Ecto neural progenitor cell (in vitro differentiated cells): Measurements from ENCODE around the gene HAPLN2.

Experiments
- DNase-seq: peaks from one replicate; pipeline ENCODE4 v3.0.0-alpha.2; 2018; ENCODE audit warnings: low spot score

Gene HAPLN2

GRCh38 chr1:156645056-156645455 lies 25.8 kb downstream of the HAPLN2 start:
- no peak for DNase-seq

- no peak for DNase-seq
Measured at GRCh38 chr1:156645666-156646065, 26.5 kb downstream of the HAPLN2 start.

GRCh38 chr1:156646738-156647211 lies 27.6 kb downstream of the HAPLN2 start:
- no peak for DNase-seq

GRCh38 chr1:156647351-156647750 lies 28.1 kb downstream of the HAPLN2 start:
- DNase-seq: no peak

GRCh38 chr1:156648496-156648895 lies 29.3 kb downstream of the HAPLN2 start:
- no peak for DNase-seq

- no peak for DNase-seq
Measured at GRCh38 chr1:156648951-156649350, 29.7 kb downstream of the HAPLN2 start.

- DNase-seq: no peak
Measured at GRCh38 chr1:156652131-156652991, 33.1 kb downstream of the HAPLN2 start.

GRCh38 chr1:156652992-156653355 lies 33.8 kb downstream of the HAPLN2 start:
- DNase-seq: no peak

GRCh38 chr1:156654700-156655099 lies 35.5 kb downstream of the HAPLN2 start:
- DNase-seq: no peak

GRCh38 chr1:156655151-156655903 lies 36.1 kb downstream of the HAPLN2 start:
- no peak for DNase-seq

- DNase-seq: no peak
Measured at GRCh38 chr1:156655904-156656516, 36.8 kb downstream of the HAPLN2 start.

- DNase-seq: peak; percentile 88
Measured at GRCh38 chr1:156656806-156657740, 37.9 kb downstream of the HAPLN2 start.

GRCh38 chr1:156657741-156658319 lies 38.6 kb downstream of the HAPLN2 start:
- DNase-seq: no peak

GRCh38 chr1:156658496-156658895 lies 39.3 kb downstream of the HAPLN2 start:
- DNase-seq: no peak

- no peak for DNase-seq
Measured at GRCh38 chr1:156658945-156659574, 39.8 kb downstream of the HAPLN2 start.

- DNase-seq: no peak
Measured at GRCh38 chr1:156659661-156659987, 40.4 kb downstream of the HAPLN2 start.

- DNase-seq: peak; percentile 99
Measured at GRCh38 chr1:156659988-156660751, 41.0 kb downstream of the HAPLN2 start.

GRCh38 chr1:156660752-156661112 lies 41.5 kb downstream of the HAPLN2 start:
- DNase-seq: no peak

- DNase-seq: no peak
Measured at GRCh38 chr1:156662005-156662799, 43.0 kb downstream of the HAPLN2 start.

GRCh38 chr1:156662800-156663055 lies 43.5 kb downstream of the HAPLN2 start:
- DNase-seq: no peak
